Neutrophil (primary cell): Measurements from ENCODE around the gene SLX9.

ENCODE experiments used
- H3K27ac ChIP-seq: fragments of 200-600 bp; sonication (generic); 2 replicates; pipeline ENCODE4 v1.5.1; 2016; ENCODE audit warnings: mild to moderate bottlenecking, moderate library complexity
- H3K27me3 ChIP-seq: fragments of 200-600 bp; sonication (generic); 2 replicates; pipeline ENCODE4 v1.6.0; 2016; ENCODE audit warnings: mild to moderate bottlenecking
- H3K36me3 ChIP-seq: fragments of 200-600 bp; sonication (generic); 2 replicates; pipeline ENCODE4 v1.5.1; 2017
- H3K4me1 ChIP-seq, 2 experiments: fragments of 200-600 bp in 1 of 2; sonication (generic) in 1 of 2; 1 replicate in 1 of 2; 2 replicates in 1 of 2; pipeline versions ENCODE4 v1.5.1 to v1.6.1; 2013 to 2016; ENCODE audit warnings: low read depth in 1 of 2, low read length in 1 of 2, mild to moderate bottlenecking in 1 of 2, moderate library complexity in 1 of 2; ENCODE audit not compliant: control insufficient read depth in 1 of 2, insufficient read depth in 1 of 2
- H3K4me3 ChIP-seq, 2 experiments: fragments of 200-600 bp in 1 of 2; sonication (generic) in 1 of 2; 1 replicate in 1 of 2; 2 replicates in 1 of 2; pipeline ENCODE4 v1.5.1; 2013 to 2016; ENCODE audit warnings: low read depth in 1 of 2, low read length in 1 of 2, mild to moderate bottlenecking in 1 of 2, moderate library complexity in 1 of 2
- H3K9me3 ChIP-seq: fragments of 200-600 bp; sonication (generic); 2 replicates; pipeline ENCODE4 v1.5.1; 2016
- TF ChIP-seq, protein P1 (sequence below): fragments of 200-600 bp; sonication (generic); IDR thresholded peaks from 2 replicates; pipeline ENCODE4 v1.5.1; 2016; ENCODE audit warnings: antibody characterized with exemption

Gene SLX9

DNA sequence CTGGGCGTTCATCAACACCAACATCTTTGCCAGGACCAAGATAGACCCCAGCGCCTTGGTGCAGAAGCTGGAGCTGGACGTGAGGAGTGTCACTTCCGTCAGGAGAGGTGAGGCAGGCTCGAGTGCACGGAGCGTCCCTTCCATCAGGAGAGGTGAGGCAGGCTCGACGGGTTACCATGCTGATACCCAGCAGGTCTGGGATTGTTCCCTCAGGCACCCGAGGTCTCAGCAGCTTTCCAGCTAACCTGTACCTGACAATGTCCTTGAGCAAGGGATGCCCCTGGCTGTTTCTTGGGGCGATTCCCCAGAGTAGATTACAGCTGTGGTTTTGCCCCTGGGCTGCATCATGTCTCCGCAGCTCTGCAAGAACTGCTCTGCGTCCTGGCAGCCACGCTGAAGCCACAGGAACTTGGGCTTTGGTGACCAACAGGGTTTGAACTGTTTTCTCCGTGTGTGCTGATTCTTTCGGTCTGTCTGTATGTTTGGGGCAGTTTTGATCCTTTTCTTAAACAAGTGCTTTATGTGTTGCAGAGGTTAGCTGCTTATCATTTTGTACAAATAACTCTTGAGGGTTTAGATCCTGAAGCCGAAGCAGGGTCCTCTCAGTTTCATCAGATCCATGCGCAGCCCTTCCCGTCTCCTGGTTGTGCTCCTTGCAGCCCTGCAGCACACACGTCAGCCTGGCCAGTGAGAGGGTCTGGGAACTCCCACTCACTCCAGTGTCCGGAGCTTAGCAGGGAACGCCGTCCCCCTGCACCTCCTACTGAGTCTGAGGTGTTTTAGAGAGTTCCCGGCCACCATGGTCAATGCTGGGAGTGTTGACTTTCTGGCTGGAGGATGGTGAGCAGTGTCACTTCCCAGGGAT lies 4.1 kb downstream of the SLX9 start:
- Histone ChIP-seq H3K4me3 (no peak overlapping the region), H3K27me3 (no peaks in the 10 kb centered on the region), H3K36me3 (peaks cover 27% of the 10 kb centered on the region), H3K27ac (no peak overlapping the region), H3K9me3 (no peaks in the 10 kb centered on the region), H3K4me1 (peaks cover 16 to 18% of the 10 kb centered on the region in 2 experiments)
- TF ChIP-seq, protein P1, sequence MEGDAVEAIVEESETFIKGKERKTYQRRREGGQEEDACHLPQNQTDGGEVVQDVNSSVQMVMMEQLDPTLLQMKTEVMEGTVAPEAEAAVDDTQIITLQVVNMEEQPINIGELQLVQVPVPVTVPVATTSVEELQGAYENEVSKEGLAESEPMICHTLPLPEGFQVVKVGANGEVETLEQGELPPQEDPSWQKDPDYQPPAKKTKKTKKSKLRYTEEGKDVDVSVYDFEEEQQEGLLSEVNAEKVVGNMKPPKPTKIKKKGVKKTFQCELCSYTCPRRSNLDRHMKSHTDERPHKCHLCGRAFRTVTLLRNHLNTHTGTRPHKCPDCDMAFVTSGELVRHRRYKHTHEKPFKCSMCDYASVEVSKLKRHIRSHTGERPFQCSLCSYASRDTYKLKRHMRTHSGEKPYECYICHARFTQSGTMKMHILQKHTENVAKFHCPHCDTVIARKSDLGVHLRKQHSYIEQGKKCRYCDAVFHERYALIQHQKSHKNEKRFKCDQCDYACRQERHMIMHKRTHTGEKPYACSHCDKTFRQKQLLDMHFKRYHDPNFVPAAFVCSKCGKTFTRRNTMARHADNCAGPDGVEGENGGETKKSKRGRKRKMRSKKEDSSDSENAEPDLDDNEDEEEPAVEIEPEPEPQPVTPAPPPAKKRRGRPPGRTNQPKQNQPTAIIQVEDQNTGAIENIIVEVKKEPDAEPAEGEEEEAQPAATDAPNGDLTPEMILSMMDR, result no peak

DNA sequence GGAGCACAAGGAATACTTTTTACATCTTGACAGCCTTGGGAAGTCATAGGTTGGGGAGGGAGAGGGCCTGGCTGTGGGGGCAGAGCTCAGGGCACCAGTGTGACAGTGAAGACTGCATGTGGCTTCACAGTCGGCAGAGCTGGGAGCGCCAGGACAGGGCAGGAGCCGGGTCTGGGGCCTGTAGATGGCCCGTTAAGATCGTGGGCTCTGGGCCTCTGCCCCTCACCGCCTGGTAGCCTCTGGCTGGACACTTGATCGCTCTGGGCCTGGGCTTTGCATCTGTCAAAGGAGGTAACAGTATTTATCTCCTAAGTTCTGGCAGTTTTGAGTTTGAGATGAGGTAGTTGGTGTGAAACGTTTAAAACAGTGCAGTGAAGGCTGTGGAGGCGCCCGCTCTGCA lies 4.8 kb downstream of the SLX9 start:
- Histone ChIP-seq H3K4me3 (no peak overlapping the region), H3K27me3 (no peaks in the 10 kb centered on the region), H3K4me1 (peaks cover 12% of the 10 kb centered on the region in 2 experiments), H3K9me3 (no peaks in the 10 kb centered on the region), H3K36me3 (peaks cover 27% of the 10 kb centered on the region), H3K27ac (no peak overlapping the region)
- TF ChIP-seq, protein P1, result no peak

DNA sequence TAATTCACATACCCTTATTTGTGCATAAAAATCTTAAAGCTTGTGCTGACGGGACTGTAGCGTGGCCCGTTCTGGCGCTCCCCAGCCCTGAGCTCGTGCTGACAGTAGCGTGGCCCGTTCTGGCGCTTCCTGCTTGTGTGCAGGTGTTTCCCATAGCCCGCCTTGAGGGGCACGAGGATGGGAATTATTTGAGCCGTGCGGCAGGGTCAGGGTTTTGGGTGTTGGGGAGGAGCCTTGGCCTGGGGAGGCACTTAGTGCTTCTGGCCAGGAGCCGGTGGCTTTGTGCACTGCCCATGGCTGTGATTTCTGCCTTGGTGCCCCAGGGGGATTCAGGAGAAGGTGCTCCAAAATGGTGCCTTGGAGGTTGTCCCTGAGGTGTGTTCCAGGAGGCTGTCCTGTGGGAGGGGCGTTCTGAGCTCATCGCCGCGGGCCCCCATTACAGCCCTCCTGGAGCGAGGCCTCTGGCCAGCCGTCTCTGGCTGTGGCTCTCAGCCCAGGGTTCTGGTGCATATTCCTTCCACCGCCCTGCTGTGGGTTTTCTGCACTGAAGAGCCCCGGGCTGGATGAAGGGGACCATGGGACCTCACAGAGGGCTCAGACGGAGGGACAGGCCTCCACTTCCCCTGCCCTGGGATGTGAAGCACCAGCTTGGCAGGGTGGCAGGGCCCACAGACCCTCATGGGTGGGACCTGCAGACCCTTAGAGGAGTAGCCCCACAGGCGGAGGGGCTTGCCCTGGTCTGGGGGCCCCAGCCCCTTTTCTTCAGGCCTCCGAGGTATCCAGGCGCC lies 6.6 kb downstream of the SLX9 start:
- Histone ChIP-seq H3K4me1 (peaks cover 0 to 6% of the 10 kb centered on the region in 2 experiments), H3K36me3 (peaks cover 27% of the 10 kb centered on the region), H3K27me3 (no peaks in the 10 kb centered on the region), H3K27ac (no peak overlapping the region), H3K4me3 (no peak overlapping the region), H3K9me3 (no peaks in the 10 kb centered on the region)
- TF ChIP-seq, protein P1, result no peak

DNA sequence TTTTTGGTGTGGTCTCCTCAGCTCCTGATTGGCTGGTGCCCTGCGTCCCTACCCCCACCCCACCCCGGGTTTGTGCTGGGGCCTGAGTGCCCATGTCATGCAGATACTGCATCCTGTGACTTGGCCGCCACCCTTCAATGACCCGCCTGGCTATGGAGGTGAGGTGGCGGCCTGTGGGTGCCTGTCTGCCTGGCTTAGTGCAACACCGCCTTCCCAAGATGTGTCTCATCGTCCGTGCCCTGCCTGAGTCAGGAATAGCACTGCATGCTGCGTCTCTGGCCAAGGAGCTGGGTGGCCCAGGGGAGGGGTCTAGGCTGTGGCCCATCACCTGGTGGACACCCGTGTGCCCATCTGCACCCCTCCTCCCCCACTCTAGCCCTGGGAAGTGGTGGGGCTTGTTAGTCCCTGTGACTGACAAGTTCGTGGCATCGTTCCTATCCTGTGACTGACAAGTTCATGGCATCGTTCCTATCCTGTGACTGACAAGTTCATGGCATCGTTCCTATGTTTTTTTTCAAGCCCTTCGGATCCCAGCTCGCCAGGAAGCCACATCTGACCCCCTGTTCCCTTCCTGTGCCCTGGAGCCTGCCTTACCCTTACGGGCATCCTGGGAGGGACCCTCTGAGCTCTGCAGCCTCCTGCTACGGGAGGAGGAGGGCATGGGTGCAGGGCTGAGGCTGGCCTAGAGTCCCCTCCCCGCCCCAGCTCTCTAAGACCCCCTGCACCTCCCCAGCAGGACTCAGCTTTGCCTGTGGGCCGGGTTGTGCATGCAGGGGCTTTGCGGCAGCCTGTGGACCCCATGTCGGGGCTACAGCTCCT lies 7.5 kb downstream of the SLX9 start:
- Histone ChIP-seq H3K4me1 (peaks cover 0 to 6% of the 10 kb centered on the region in 2 experiments), H3K9me3 (no peaks in the 10 kb centered on the region), H3K36me3 (peaks cover 27% of the 10 kb centered on the region), H3K27ac (no peak overlapping the region), H3K4me3 (no peak overlapping the region), H3K27me3 (no peaks in the 10 kb centered on the region)
- TF ChIP-seq, protein P1, result no peak

DNA sequence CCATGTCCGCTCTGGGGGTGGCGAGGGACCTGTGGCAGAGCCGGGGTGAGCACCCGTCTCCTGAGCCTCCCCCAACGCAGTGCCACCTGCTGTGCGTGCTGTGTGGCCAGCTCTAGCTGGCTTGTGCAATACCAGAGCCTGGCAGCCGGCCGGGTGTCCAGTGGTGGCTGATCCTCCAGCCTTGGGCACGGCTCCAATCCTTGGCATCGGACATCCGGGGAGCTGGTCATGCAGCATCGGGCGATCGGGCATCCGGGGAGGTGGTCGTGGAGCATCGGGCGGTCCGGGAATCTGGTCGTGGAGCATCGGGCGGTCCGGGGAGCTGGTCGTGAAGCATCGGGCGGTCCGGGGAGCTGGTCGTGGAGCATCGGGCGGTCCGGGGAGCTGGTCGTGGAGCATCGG lies 8.1 kb downstream of the SLX9 start:
- Histone ChIP-seq H3K4me3 (no peak overlapping the region), H3K27me3 (no peaks in the 10 kb centered on the region), H3K27ac (no peak overlapping the region), H3K9me3 (no peaks in the 10 kb centered on the region), H3K4me1 (peaks cover 0 to 6% of the 10 kb centered on the region in 2 experiments), H3K36me3 (peaks cover 27% of the 10 kb centered on the region)
- TF ChIP-seq, protein P1, result no peak
